NB4 (cell line): ENCODE measurements around the gene USP48.

Source experiments
- DNase-seq: peaks from one replicate; pipeline ENCODE4 v3.0.0; 2010; ENCODE audit warnings: low read depth
- H3K4me3 ChIP-seq: one replicate; pipeline ENCODE4 v1.5.1; 2011; ENCODE audit warnings: mild to moderate bottlenecking, low read depth, low read length, moderate library complexity
- MAX ChIP-seq: IDR thresholded peaks from 2 replicates; pipeline ENCODE4 v1.6.1; 2011; ENCODE audit warnings: low read depth, low read length
- MYC ChIP-seq: IDR thresholded peaks from 2 replicates; pipeline ENCODE4 v1.6.1; 2011; ENCODE audit warnings: low read depth, low read length
- POLR2A ChIP-seq: IDR thresholded peaks from 2 replicates; pipeline ENCODE4 v1.6.1; 2011; ENCODE audit warnings: mild to moderate bottlenecking; ENCODE audit not compliant: insufficient read length; ENCODE audit errors: extremely low read depth
- TF ChIP-seq, protein P1 (sequence below): IDR thresholded peaks from one replicate; pipeline ENCODE4 v1.5.1; 2012; ENCODE audit warnings: low read depth, low read length

Gene USP48

GRCh38 chr1:21693732-21694131, 89.2 kb downstream of the USP48 start:
- no peak for DNase-seq
- TF ChIP-seq MYC (no peak), POLR2A (no peak), MAX (no peak)
- TF ChIP-seq, protein P1, sequence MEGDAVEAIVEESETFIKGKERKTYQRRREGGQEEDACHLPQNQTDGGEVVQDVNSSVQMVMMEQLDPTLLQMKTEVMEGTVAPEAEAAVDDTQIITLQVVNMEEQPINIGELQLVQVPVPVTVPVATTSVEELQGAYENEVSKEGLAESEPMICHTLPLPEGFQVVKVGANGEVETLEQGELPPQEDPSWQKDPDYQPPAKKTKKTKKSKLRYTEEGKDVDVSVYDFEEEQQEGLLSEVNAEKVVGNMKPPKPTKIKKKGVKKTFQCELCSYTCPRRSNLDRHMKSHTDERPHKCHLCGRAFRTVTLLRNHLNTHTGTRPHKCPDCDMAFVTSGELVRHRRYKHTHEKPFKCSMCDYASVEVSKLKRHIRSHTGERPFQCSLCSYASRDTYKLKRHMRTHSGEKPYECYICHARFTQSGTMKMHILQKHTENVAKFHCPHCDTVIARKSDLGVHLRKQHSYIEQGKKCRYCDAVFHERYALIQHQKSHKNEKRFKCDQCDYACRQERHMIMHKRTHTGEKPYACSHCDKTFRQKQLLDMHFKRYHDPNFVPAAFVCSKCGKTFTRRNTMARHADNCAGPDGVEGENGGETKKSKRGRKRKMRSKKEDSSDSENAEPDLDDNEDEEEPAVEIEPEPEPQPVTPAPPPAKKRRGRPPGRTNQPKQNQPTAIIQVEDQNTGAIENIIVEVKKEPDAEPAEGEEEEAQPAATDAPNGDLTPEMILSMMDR = no peak

DNA sequence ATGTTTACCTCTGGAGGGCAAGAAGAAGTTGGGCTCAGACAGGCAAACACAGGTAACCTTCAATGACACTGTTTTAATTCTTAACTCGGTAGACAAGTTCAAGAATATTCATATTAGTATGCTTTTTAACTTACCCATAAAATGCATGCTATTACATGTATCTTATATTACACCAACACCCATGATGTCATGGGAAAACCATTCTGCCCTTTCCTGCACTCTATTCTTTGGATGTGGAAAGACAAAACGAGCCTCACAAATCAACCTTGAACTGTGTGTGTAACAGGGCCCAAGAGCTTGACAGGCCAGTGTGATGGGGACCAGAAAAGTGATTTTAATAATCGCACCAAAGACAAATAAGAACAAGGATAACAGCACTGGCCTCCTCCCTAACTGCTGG, 91.2 kb downstream of the USP48 start:
- TF ChIP-seq MAX = no peak
- TF ChIP-seq, protein P1 = no peak
- TF ChIP-seq MYC = no peak
- TF ChIP-seq POLR2A = no peak
- no peak for DNase-seq
- H3K4me3 ChIP-seq = no peak overlapping the region

More at GRCh38 chr1:21693732-21694131, 89.2 kb downstream of the USP48 start:
- H3K4me3 ChIP-seq = no peak overlapping the region

DNA sequence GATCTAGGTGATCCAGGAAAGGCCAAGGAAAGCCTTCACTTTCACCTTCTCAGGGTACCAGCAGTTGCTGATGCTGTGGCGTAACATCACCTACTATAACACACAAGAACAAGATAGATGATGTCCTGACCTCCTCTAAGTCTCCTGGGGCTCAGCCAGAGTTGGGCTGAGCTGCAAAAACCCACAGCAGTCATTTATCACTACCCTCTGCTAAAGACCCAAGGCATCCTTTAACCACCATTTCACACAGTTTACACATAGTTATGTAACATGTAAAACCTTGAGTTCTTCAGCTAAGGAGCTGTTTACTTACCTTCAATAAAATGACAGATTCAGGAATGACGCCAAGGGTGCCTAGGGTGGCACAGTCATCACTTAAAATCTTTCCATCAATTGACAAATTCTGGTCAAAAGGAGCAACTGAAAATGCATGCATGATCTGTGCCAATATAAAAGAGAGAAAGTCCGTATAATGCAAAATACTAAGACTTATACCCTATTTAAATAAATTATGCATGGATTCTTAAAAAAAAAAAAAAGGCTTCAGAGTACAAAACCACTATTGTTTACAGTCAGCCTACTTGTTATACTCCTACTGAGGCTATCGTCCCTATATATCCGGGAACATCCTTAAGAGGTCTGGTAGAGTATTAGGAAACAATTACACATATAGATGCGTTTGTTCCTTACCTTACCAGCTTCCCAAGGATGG, 93.1 kb downstream of the USP48 start:
- TF ChIP-seq MYC = no peak
- TF ChIP-seq POLR2A = no peak
- TF ChIP-seq MAX = no peak
- TF ChIP-seq, protein P1 = no peak
- DNase-seq = no peak
- H3K4me3 ChIP-seq = no peak overlapping the region

DNA sequence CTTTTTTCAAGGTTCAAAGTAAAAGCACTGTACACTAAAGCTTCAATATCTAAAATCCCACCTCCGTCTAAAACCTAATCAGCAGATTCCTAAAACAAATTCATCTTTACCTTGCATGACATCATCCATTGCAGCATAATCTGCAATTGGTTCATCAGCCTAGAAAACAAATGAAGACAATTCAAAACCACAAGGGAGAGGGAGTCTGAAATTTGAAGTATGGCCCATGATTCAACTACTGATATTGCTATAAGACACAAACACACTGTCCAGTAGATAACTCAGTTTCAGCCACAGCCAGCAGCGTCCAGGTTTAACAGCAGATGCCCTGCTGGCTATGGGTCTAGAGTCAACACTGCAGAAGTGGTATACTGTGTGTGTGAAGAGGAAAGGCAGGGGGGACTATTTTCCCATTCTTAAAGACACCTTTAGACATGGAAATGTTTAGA, 95.8 kb downstream of the USP48 start:
- no peak overlapping the region for H3K4me3 ChIP-seq
- no peak for DNase-seq
- TF ChIP-seq MAX = no peak
- TF ChIP-seq POLR2A = no peak
- TF ChIP-seq MYC = no peak
- TF ChIP-seq, protein P1 = no peak

- H3K4me3 ChIP-seq = no peak overlapping the region
- no peak for TF ChIP-seq MYC
- TF ChIP-seq POLR2A = no peak
- TF ChIP-seq, protein P1 = no peak
- no peak for TF ChIP-seq MAX
- peak; percentile 31 for DNase-seq
These were observed 96.8 kb downstream of the USP48 start for GRCh38 chr1:21685946-21686678.
